Measurements from ENCODE around the gene MYL6. TPM values are rescaled to one million over a fixed set of nuclear protein-coding genes. Genes with fewer than 3 reads are reported as not detected.

The MYL6 gene
- polyA plus RNA-seq, 1 of the 3 experiments (the other 2 are of a cell fraction): 4,697 TPM

DNA sequence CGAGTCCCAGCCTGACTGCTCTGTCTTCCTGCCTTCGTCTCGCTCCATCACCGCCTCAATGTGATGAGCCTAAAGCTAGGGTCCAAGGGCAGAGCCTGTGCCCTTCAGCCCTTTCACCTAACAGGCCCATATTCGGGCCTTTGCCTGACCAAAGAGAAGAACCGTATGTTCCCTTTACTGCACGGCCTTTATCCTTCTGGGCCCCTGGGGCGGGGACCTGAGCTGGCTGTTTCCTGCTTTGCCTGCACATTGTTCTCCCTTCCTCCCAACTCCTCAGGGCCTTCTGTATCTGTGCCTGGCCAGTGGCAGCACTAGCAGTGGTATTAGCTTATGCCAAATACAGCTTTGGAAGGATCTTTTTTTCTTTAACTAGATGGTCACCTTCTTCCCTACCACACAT is 14.3 kb upstream of the MYL6 start:
- TF ChIP-seq EP300 (IDR thresholded peaks at IDR 0.05; ENCODE audit: borderline replicate concordance in 1 of 2, low read depth in 1 of 2, low read length in 1 of 2): no peak
- no peak for TF ChIP-seq GATA2 (CRISPR knock-in tag; IDR thresholded peaks at IDR 0.05)
- TF ChIP-seq YY1 (IDR thresholded peaks at IDR 0.05; ENCODE audit: low read depth): no peak
- no peak for TF ChIP-seq JUND (IDR thresholded peaks at IDR 0.05)
- TF ChIP-seq, protein P1, sequence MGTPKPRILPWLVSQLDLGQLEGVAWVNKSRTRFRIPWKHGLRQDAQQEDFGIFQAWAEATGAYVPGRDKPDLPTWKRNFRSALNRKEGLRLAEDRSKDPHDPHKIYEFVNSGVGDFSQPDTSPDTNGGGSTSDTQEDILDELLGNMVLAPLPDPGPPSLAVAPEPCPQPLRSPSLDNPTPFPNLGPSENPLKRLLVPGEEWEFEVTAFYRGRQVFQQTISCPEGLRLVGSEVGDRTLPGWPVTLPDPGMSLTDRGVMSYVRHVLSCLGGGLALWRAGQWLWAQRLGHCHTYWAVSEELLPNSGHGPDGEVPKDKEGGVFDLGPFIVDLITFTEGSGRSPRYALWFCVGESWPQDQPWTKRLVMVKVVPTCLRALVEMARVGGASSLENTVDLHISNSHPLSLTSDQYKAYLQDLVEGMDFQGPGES (IDR thresholded peaks at IDR 0.05; ENCODE audit: low read depth, low read length): no peak
- no peak for TF ChIP-seq POLR2AphosphoS5 (IDR thresholded peaks at IDR 0.05; ENCODE audit: low read depth, low read length)
- Histone ChIP-seq H3K4me3 (ENCODE audit: low read depth in 2 of 2, low read length in 1 of 2) (no peak overlapping the region), H3K9ac (no peak overlapping the region), H3K27ac (ENCODE audit: low read depth in 2 of 2, low read length in 1 of 2) (no peak overlapping the region), H3K9me2 (no peaks in the 10 kb centered on the region), H3K4me1 (ENCODE audit: control insufficient read depth in 1 of 2, insufficient read depth in 2 of 2, low read depth in 1 of 2, low read length in 1 of 2) (peaks cover 0 to 2% of the 10 kb centered on the region in 2 experiments; a peak in 1 of 4 replicates), H2AFZ (ENCODE audit: low read depth) (no peak overlapping the region), H3K4me2 (no peak overlapping the region), H3K36me3 (replicated peaks in 1 of 2; ENCODE audit: control insufficient read depth in 1 of 2, insufficient read depth in 2 of 2, low read length in 1 of 2) (peaks cover 21 to 40% of the 10 kb centered on the region in 2 experiments), H3K27me3 (ENCODE audit: insufficient read depth) (no peaks in the 10 kb centered on the region), H4K20me1 (ENCODE audit: insufficient read depth) (no peaks in the 10 kb centered on the region), H3K79me2 (ENCODE audit: insufficient read depth) (no peaks in the 10 kb centered on the region), H3K9me3 (no peaks in the 10 kb centered on the region), H3F3A (replicated peaks; ENCODE audit: insufficient read depth) (peaks cover 15% of the 10 kb centered on the region)
- no peak for DNase-seq
- ChIA-PET POLR2A (interaction anchor here (1.3 to 1.8 kb wide), 2 partner anchors 14 to 15 kb away, joined by 3 to 4 read pairs; no protein-coding TSS in a partner anchor), CTCF (interaction anchor here (1.3 to 4.0 kb wide), 3 partner anchors 14 to 45 kb away, joined by 4 to 16 read pairs (median 7); partner anchors contain the start of gene SMARCC2)
- over 99% methylated on average over 8 of the region's 8 CpGs for WGBS (ENCODE audit: low lambda C conversion rate)

DNA sequence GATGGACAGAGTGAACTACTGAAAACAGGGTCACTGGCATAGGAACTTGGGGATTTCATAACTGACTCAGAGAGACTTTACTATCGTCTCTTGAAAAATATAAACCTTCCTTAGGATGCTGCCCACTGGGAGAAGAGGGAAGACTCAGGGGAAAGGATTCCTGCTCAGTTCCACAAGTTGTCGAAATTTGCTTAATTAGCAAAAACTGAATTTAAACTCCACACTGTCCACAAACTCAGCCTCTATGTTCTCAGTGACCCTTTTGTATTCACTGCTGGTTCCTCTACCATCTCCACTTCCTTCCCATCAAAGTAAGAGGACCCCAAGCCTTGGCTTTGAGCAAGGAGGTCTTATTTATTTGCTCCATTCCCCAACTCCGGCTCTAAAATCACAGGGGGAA is 12.9 kb upstream of the MYL6 start:
- H3K4me2 ChIP-seq: no peak overlapping the region
- ChIA-PET CTCF (interaction anchor here (0.9 to 2.1 kb wide), 2 partner anchors 16 to 19 kb away, joined by 3 to 7 read pairs; no protein-coding TSS in a partner anchor), POLR2A (no interaction called here)
- no peak overlapping the region for H2AFZ ChIP-seq (ENCODE audit: low read depth)
- TF ChIP-seq JUND (IDR thresholded peaks at IDR 0.05) (no peak), TAF1 (IDR thresholded peaks at IDR 0.05; ENCODE audit: borderline replicate concordance, low read depth, low read length) (no peak), RCOR1 (IDR thresholded peaks at IDR 0.05; ENCODE audit: low read length) (no peak), MEF2A (IDR thresholded peaks at IDR 0.05; ENCODE audit: borderline replicate concordance, low read depth) (no peak), ELF1 (IDR thresholded peaks at IDR 0.05) (no peak), YY1 (IDR thresholded peaks at IDR 0.05; ENCODE audit: low read depth) (no peak), EZH2phosphoT487 (IDR thresholded peaks at IDR 0.05; ENCODE audit: borderline replicate concordance, low read depth) (no peak), FOXJ3 (CRISPR knock-in tag; IDR thresholded peaks at IDR 0.05) (no peak), FOXM1 (IDR thresholded peaks at IDR 0.05; ENCODE audit: low read depth) (no peak), EP300 (IDR thresholded peaks at IDR 0.05; ENCODE audit: borderline replicate concordance in 1 of 2, low read depth in 1 of 2, low read length in 1 of 2) (no peak), CHD2 (IDR thresholded peaks at IDR 0.05; ENCODE audit: low read length, partially characterized antibody) (no peak), NFIC (IDR thresholded peaks at IDR 0.05; ENCODE audit: borderline replicate concordance) (no peak), FOSL2 (IDR thresholded peaks at IDR 0.05; ENCODE audit: borderline replicate concordance, low read depth) (no peak)
- TF ChIP-seq, protein P2, sequence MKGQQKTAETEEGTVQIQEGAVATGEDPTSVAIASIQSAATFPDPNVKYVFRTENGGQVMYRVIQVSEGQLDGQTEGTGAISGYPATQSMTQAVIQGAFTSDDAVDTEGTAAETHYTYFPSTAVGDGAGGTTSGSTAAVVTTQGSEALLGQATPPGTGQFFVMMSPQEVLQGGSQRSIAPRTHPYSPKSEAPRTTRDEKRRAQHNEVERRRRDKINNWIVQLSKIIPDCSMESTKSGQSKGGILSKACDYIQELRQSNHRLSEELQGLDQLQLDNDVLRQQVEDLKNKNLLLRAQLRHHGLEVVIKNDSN (IDR thresholded peaks at IDR 0.05; ENCODE audit: borderline replicate concordance, low read depth): no peak
- TF ChIP-seq, protein P3, sequence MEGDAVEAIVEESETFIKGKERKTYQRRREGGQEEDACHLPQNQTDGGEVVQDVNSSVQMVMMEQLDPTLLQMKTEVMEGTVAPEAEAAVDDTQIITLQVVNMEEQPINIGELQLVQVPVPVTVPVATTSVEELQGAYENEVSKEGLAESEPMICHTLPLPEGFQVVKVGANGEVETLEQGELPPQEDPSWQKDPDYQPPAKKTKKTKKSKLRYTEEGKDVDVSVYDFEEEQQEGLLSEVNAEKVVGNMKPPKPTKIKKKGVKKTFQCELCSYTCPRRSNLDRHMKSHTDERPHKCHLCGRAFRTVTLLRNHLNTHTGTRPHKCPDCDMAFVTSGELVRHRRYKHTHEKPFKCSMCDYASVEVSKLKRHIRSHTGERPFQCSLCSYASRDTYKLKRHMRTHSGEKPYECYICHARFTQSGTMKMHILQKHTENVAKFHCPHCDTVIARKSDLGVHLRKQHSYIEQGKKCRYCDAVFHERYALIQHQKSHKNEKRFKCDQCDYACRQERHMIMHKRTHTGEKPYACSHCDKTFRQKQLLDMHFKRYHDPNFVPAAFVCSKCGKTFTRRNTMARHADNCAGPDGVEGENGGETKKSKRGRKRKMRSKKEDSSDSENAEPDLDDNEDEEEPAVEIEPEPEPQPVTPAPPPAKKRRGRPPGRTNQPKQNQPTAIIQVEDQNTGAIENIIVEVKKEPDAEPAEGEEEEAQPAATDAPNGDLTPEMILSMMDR (IDR thresholded peaks at IDR 0.05): no peak
- TF ChIP-seq, protein P4, sequence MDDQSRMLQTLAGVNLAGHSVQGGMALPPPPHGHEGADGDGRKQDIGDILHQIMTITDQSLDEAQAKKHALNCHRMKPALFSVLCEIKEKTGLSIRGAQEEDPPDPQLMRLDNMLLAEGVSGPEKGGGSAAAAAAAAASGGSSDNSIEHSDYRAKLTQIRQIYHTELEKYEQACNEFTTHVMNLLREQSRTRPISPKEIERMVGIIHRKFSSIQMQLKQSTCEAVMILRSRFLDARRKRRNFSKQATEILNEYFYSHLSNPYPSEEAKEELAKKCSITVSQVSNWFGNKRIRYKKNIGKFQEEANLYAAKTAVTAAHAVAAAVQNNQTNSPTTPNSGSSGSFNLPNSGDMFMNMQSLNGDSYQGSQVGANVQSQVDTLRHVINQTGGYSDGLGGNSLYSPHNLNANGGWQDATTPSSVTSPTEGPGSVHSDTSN (IDR thresholded peaks at IDR 0.05): no peak
- H3K36me3 ChIP-seq (replicated peaks in 1 of 2; ENCODE audit: control insufficient read depth in 1 of 2, insufficient read depth in 2 of 2, low read length in 1 of 2): peaks cover 12 to 36% of the 10 kb centered on the region in 2 experiments
- H3K27me3 ChIP-seq (ENCODE audit: insufficient read depth): no peaks in the 10 kb centered on the region
- WGBS (ENCODE audit: low lambda C conversion rate): 95% methylated on average over 3 of the region's 3 CpGs
- H4K20me1 ChIP-seq (ENCODE audit: insufficient read depth): no peaks in the 10 kb centered on the region
- no peak for DNase-seq
- no peak overlapping the region for H3K27ac ChIP-seq (ENCODE audit: low read depth in 2 of 2, low read length in 1 of 2)
- H3F3A ChIP-seq (replicated peaks; ENCODE audit: insufficient read depth): peaks cover 15% of the 10 kb centered on the region
- no peaks in the 10 kb centered on the region for H3K79me2 ChIP-seq (ENCODE audit: insufficient read depth)
- no peaks in the 10 kb centered on the region for H3K9me2 ChIP-seq
- H3K9ac ChIP-seq: no peak overlapping the region
- peaks cover 0 to 2% of the 10 kb centered on the region in 2 experiments; a peak in 1 of 4 replicates for H3K4me1 ChIP-seq (ENCODE audit: control insufficient read depth in 1 of 2, insufficient read depth in 2 of 2, low read depth in 1 of 2, low read length in 1 of 2)
- H3K9me3 ChIP-seq: no peaks in the 10 kb centered on the region
- H3K4me3 ChIP-seq (ENCODE audit: low read depth in 2 of 2, low read length in 1 of 2): no peak overlapping the region

Data from SK-N-SH (cell line).